GM10266 (cell line): ENCODE results near the gene RALGDS.

Experiments used
- DNase-seq: peaks from one replicate; pipeline ENCODE4 v3.0.0; 2012; ENCODE audit errors: extremely low spot score
- TF ChIP-seq, protein P1 (sequence below): IDR thresholded peaks from 2 replicates; pipeline ENCODE4 v1.5.1; 2012; ENCODE audit warnings: mild to moderate bottlenecking, low read depth; ENCODE audit not compliant: control insufficient read depth, insufficient read depth; ENCODE audit errors: missing control alignments

The RALGDS gene

DNA sequence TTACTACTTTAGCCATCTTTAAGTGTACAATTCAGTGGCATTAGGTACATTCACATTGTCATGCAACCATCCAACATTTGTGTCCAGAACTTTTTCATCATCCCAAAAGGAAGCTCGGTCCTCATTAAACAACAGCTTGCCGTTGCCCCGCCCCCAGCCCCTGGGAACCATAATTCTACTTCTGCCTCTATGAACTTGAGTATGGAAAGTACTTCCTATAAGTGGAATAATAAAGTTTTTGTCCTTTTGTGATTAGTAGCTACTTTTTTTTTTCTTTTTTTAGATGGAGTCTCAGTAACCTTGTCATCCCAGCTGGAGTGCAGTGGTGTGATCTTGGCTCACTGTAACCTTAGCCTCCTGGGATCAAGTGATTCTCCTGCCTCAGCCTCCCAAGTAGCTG lies 37.7 kb upstream of the RALGDS start:
- DNase-seq, result no peak

DNA sequence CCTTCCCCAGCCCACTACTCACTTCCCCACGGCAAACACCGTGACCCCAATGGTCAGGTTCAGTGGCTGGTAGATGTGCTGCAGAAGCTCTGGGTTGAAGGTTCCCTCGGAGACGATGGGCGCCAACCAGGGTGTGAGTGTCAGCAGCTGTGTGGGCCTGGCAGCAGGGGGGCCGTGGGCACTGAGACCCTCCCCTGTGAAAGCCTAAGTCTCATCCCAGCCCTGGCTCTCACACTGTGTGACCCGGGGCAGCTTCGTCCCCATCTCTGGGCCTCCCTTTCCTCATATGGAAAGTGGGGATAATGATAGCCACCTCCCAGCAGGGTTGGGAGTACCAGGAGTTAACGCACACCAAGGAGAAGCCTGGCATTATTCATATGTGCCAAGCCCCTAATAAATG lies 34.1 kb upstream of the RALGDS start:
- TF ChIP-seq, protein P1, sequence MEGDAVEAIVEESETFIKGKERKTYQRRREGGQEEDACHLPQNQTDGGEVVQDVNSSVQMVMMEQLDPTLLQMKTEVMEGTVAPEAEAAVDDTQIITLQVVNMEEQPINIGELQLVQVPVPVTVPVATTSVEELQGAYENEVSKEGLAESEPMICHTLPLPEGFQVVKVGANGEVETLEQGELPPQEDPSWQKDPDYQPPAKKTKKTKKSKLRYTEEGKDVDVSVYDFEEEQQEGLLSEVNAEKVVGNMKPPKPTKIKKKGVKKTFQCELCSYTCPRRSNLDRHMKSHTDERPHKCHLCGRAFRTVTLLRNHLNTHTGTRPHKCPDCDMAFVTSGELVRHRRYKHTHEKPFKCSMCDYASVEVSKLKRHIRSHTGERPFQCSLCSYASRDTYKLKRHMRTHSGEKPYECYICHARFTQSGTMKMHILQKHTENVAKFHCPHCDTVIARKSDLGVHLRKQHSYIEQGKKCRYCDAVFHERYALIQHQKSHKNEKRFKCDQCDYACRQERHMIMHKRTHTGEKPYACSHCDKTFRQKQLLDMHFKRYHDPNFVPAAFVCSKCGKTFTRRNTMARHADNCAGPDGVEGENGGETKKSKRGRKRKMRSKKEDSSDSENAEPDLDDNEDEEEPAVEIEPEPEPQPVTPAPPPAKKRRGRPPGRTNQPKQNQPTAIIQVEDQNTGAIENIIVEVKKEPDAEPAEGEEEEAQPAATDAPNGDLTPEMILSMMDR, result no peak
- DNase-seq, result no peak

More for the DNA sequence above, 37.7 kb upstream of the RALGDS start:
- TF ChIP-seq, protein P1, result no peak

DNA sequence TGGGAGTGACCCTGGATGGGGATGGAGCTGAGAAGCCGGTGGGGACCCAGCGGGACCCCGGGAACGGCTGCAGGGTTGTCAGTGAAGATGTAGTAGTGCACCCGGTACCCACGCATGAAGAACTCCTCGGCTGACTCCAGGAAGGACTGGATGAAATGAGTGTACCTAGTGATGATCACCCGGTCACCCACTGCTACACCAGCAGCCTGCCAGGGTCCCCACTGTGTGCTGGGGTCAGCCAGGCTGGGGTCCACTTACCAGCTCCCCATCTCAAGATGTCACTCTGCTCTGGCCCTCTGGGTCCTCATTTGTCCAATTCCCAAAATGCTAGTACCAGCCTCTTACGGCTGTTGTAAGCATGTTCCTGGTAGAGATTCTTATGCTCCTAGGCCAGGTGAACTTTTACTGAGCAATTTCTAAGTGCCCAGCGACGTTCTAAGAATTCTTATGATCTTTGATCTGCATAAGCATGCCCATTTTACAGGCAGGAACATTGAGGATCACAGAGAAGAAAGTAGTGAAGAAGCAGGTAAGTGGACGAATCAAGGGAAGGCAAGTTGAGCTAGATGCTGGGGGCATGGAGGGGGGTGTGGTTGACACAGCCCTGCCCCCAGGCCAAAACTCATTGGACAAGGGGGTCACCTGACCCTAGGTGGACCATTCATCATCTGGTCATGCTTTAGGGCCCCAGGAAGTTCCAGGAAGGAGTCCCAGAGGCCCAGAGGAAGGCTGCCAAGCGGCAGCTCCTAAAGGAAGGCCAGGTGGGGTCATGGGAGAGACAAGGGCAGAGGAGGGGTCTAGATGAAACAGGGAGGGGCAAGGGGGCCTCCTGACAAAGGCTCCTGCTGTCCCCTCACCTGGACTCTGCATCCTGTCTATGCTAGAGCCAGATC lies 33.3 kb upstream of the RALGDS start:
- no peak for DNase-seq
- TF ChIP-seq, protein P1, result no peak

DNA sequence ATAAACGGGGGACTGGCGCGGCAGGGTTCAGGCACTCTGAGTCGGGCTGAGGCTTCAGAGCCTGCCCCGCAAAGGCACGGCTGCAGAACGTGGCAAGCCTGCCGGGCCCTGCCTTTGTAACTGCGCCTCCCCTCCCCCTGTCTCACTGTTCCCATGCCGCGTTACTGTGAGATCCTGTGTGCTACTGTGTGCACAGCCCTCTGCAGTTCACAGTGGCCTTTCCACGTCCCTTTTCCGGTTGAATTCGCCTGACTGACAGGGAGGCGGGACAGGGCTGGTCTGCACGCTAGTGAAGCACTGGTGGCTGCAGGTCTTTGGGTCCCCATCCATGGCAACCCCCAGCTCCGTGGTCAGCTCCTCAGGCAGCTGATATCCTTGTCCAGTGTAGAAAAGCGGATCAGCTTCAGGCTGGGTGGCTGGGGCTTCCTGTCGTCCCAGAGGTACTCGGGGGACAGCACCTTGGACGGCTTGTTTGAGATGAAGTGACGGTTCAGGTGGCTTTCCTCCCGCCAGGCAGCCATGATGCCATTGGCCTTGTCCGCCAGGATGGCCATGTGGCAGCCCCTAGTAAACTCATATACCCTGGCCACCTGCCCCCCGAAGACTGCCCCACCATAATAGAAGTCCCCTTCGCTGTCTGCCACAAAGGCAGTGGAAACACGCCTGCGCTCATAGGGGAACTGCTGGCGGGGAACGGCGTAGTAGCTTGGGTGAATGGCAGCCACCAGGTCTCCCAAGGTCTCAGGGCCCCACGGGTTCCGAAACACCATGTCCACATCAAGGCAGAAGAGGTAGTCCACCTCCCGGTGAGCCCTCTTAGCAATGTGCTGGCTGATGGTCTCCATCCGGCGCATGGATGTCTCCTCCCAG lies 32.4 kb upstream of the RALGDS start:
- no peak for DNase-seq
- TF ChIP-seq, protein P1, result no peak

DNA sequence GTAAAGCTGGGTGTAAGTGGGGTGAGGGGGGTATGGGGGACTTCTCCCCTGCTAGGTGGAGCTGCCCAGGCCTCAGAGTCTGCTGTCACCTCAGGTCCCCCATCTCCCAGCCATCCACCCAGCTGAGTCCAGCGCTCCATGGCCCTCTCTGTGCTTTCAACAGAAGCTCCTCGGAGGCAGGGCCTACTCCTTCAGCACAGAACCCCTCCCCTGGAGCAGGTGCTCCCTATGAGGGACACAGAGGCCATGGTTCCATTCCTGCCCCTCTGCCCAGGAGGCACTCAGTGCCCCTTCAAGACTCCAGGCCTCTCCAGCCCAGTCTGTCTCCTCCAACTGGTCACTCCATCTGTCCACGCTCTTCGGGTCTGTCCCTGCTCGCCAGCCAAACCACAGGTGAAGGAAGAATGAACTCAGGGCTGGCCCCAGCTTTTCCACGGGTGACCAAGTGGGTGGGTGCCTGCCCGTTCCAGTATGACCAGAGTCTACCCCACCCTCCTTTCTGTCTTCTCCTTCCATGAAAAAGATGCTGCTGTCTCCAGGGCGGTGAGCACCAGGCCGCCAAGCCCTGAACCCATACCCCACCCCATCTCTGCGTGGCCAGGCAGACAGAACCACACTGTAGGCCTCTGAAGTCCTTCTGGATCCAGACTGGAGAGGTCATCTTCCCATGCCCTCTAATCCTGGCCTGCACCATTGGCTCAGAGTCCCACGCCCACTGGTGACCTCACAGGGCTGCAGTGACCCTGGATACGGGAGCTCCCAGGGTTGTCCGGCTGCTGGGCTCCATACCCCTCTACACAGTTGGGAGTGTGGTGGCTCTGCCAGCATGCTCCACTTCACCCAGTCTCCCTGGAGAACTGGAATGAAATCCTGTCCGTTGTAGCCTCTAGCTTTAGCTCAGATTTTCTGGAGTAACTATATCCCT lies 30.8 kb upstream of the RALGDS start:
- TF ChIP-seq, protein P1, result no peak
- DNase-seq, result no peak

DNA sequence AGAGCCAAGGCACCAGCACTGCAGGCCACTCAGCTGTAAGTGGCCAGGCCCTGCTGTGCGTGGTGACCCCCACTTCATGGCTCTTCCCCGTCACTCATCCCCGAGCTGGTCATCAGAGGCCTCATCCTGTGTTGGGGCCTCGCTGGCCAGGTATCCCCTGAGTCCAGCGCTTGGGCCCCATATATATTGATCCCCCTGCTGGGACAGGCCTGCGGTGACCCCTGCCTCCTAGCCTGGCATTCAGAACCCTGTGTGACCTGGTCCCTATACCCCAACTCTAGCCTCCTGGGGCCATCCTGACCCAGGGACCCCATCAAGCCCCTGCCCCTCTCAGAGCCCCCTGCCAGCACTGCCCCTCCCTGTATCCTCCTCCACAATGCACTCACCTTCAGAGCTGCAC lies 30.0 kb upstream of the RALGDS start:
- no peak for DNase-seq
- TF ChIP-seq, protein P1, result no peak
